Skeletal muscle cell (primary cell): ENCODE results near the gene USP22.
"Not testable (repeated sequence)": the region's sequence is repeated elsewhere in the genome, so short reads cannot be mapped to it uniquely, and the experiment has no call there.

Experiments used
- DNase-seq: peaks from one replicate; pipeline ENCODE4 v3.0.0-alpha.2; 2010; ENCODE audit warnings: low read depth
- H3K4me3 ChIP-seq: 2 replicates; pipeline ENCODE4 v1.5.1; 2011; ENCODE audit warnings: low read depth, mild to moderate bottlenecking, control low read depth, low read length, moderate library complexity

USP22 gene

DNA sequence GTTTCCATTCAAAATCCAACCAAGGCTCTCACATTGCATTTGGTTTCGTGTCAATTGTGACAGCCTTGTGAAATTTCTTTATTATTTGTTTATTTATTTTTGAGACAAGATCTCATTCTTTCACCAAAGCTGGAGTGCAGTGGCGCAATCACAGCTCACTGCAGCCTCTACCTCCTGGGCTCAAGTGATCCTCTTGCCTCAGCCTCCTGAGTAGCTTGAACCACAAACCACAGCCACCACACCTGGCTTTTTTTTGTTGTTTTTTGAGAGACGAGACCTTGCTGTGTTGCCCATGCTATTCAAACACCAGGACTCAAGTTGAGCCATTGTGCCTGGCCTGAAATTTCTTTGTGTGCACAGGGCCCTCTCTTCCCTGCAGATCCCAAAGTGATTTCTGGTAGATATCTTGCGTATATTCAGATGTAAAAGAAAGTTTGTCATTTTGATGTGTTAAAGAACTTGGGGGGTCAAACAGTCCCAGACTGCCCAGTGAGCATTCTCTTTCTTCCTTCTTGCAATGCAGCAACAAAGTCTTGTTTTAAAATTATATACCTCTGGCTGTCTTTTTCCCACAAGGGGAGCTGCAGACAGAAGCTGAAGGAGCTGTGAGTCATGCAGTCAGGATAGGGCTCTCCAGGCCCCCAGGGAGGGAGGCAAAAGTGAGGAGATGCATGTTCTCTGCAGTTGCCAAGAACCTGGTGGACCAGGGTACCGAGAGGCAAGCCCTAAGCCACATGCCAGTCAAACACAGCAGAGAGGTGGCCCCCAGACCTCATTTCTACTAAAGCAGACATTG is 15.5 kb upstream of the USP22 start:
- DNase-seq: peak; percentile 48
- no peak overlapping the region for H3K4me3 ChIP-seq

GRCh38 chr17:21053056-21053455 is 10.2 kb upstream of the USP22 start:
- DNase-seq: not testable (repeated sequence)

GRCh38 chr17:21049457-21049856 is 6.6 kb upstream of the USP22 start:
- no peak overlapping the region for H3K4me3 ChIP-seq
- no peak for DNase-seq

More at GRCh38 chr17:21053056-21053455, 10.2 kb upstream of the USP22 start:
- not testable (repeated sequence) for H3K4me3 ChIP-seq

DNA sequence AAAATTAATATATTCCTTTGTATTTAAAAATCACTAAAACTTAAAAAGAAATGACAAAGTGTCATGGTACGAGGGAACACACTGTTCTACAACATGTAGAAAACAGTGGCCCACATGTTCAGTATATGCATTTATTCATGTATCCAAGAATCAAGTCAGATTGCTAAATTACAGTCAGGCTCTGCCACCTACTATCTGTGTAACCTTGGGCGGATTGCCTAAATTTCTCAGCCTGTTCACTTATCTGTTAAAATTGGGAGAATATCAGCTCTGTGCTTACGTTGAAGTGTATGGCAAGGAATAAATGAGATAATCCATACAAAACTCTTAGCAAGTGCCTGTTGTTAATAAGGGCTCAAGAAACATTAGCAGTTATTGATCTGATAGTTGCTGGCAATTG is 3.4 kb upstream of the USP22 start:
- no peak overlapping the region for H3K4me3 ChIP-seq
- DNase-seq: no peak

GRCh38 chr17:21044971-21045370 is 2.2 kb upstream of the USP22 start:
- no peak overlapping the region for H3K4me3 ChIP-seq
- DNase-seq: no peak

DNA sequence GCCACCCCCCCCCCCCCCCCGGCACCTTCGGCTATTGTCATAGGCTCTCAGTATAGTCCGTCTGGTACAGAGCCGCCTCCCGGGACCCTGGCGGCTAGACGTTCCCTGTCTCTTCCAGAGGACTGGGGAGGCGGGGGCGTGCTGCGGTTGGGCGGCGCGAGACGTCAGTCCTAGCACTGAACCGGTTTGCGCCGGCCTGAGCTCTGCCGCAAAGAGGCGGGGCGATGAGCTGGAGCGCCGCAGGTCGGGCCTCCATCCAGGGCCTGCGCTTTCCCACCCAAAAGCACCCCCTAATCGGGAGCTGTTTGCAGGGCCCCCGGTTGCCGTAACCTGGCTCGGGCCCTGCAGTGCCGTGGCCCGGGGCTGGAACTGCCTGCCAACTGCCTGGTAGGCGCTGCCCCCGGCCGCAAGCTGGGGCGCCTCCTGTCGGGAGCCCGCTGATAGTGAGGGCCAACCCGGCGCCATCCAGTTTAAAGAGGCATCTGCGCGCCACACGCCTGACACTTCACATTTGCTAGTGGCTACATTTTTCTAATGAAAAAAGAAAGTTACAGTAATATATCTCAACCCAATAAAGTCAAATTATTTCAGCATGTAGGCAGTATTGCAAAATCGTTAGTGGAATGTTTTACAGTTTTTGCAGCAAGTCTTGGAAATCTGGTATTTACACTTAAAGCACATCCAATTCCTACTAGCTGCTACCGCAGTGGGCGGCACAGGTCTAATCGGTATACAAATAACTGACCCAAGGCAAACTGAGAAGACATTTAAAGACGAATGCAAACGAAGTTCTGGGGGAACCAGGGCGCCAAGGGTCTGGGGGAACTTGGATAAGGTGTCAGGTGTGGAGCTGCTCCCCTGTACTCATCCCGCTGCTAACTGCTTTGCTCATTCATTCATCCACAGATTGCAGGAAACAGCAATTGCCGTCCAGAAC is 753 bp upstream of the USP22 start:
- H3K4me3 ChIP-seq: peak overlapping the region; percentile 57

DNA sequence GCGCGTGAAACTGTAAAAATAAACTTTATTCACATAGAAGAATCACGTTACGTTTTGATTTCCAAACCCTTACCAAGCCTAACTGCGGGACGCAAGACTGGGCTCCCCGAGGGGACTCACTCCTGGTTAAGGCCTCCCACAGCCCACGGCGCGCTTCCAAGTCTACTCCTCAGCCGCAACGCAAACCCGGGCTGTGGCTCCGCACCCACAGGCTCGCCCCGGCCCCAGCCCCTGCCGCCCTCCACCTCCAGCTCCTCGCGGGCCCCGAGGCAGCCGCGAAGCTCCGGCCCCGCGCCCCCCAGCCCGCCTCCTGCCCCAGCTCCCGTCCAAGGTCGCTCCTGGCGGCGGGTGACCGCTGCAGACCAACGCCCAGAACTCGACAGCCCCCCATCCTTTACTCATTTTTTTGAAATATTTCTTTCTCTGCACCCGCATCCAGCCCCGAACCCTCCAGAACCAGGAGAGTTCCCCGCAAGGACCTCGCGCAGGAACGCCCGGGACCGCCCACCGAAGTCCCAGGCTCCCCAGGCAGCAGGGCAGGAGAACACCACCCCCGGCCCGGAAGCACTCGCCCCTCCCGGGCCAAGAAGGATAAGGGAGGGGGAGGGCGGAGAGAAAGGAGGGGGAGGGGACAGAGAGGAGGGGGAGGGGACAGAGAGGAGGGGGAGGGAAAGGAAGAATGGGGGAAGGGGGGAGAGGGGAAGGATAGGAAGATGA is 912 bp downstream of the USP22 start:
- DNase-seq: peak; percentile 45
- peak overlapping the region; percentile 95 for H3K4me3 ChIP-seq

More for the DNA sequence above, 753 bp upstream of the USP22 start:
- DNase-seq: peak; percentile 98

- H3K4me3 ChIP-seq: peak overlapping the region; percentile 95
- no peak for DNase-seq
Measured at GRCh38 chr17:21039839-21040575, 2.8 kb downstream of the USP22 start.

DNA sequence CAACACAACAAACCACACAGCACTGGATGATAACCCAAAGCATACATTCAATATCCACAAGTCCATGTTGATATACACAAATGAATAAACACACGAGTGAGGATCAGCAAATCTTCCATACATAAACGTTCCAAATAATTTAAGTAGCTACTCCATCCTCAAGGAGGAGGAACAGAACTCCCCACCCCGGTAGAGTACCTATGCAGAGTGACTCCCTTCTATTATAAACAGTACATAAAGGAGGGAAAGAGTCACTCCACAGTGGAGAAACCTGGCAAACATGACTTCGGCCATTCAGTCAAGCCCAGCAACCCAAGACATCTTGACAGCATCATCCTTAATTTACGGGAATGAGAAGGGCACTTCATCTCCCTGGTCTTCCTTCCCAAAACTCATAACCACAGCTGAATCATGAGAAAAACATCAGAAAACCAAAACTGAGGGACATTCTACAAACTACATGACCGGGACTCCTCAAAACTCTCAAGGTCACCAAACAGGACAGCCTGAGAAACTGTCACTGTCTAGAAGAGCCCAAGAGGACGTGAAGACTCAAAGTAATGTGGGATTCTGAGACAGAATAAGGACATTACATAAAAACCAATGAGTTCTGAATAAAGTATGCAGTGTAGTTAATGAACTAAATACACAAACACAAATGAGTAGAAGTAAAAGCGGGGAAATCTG is 5.6 kb downstream of the USP22 start:
- no peak overlapping the region for H3K4me3 ChIP-seq
- DNase-seq: no peak

GRCh38 chr17:21036361-21036881 is 6.4 kb downstream of the USP22 start:
- no peak overlapping the region for H3K4me3 ChIP-seq
- DNase-seq: no peak

- no peak overlapping the region for H3K4me3 ChIP-seq
- DNase-seq: no peak
Measured at GRCh38 chr17:21035406-21035805, 7.4 kb downstream of the USP22 start.

DNA sequence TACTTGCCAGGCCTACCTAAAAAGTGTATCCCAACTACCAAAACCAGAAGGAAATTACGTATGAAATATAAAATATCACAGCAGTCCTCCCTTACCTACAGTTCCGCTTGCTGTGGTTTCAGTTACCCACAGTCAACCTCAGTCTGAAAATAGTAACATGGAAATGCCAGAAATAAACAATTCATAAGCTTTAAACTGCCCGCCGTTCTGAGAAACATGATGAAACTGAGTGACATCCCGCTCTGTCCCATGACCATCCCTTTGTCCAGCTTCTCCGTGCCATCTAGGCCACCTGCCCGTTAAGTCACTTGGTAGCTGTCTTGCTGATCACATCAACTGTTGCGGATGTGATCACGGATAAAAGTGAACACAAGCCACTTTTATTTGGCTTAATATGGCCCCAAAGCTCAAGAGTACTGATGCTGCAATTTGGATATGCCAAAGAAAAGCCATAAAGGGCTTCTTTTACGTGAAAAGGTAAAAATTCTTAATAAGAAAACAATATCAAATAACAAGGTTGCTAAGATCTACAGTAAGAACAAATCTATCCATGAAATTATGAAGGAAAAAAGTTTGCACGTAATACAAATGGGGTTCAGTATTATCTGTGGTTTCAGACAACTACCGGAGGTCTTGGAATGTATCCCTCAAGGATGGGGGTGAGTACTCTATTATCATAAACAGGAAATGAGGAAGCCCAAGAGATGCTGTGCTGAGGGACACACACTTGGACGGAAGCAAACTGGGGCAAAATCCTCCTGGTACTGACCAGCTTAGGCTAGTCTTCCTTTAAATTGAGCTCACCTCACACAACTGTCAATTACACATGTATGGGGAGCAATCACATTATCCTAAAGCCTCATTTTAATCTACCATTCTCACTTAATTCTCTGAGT is 8.2 kb downstream of the USP22 start:
- no peak for DNase-seq
- H3K4me3 ChIP-seq: no peak overlapping the region

DNA sequence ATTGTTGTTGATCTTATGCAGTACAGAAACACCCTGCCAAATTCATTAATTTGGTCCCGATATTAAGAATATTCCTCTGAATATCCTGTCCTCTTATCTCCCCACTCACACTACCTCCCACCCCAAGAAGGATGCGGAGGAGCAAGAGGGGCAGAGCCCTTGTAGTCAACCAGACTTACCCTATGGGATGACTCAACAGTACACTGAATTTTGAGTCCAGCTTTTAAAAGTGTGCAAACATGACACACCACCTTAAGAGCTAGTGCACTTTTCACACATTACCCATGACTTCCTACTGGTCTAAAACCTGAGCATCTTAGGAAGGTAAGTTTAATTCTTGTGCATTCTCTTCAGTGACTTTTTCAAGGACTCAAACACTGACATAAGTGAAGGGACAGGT is 9.5 kb downstream of the USP22 start:
- no peak overlapping the region for H3K4me3 ChIP-seq
- no peak for DNase-seq

- no peak overlapping the region for H3K4me3 ChIP-seq
- peak; percentile 17 for DNase-seq
Measured at GRCh38 chr17:21031756-21032396, 10.9 kb downstream of the USP22 start.

- DNase-seq: no peak
- H3K4me3 ChIP-seq: no peak overlapping the region
Measured at GRCh38 chr17:21030375-21030774, 12.4 kb downstream of the USP22 start.

DNA sequence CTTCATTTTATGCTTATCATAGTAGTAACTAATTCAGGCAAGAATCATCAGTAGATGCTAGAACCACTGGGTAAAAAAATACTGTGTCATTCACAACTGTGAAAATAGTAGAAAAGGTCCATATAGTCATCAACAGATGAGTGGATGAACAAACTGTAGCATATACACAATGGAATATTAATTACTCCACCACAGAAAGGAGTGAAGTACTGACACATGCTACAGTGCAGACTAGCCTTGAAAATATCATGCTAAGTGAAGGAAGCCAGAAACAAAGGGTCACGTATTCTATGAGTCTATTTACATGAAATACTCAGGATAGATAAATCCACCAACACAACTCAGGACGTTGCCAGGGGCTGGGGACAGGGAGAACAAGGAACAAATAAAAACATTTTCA is 13.3 kb downstream of the USP22 start:
- DNase-seq: no peak
- H3K4me3 ChIP-seq: no peak overlapping the region

- no peak overlapping the region for H3K4me3 ChIP-seq
- DNase-seq: peak; percentile 62
Measured at GRCh38 chr17:21029036-21029435, 13.8 kb downstream of the USP22 start.
